Measurements from ENCODE around the gene PASK. TPM values are rescaled to one million over a fixed set of nuclear protein-coding genes. Genes with fewer than 3 reads are reported as not detected.

Gene PASK
- total and polyA plus RNA-seq, 9 of the 15 experiments (the other 6 are each of a cell fraction or from before 2014, with no cell fraction given) = 1.5 to 30.3 (median 9.9) TPM

DNA sequence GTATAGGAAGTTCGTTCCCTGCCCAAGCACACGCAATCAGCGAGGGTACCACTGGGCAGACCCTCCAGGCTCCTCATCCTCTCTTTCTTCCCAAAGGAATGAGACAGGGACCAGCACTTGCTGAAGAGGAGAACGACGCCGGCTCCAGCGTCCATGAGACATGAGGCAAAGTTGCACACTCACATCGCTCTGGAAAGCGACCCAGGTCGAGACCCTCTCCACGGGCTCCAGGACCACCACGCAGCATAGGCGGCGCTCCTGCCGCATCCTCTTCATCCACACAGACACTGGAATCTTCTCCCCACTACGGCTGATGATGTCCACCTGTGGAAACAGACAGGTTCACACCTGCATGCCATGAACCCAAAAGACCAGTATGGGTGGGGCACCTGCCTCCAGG lies 10.8 kb downstream of the PASK start:
- CTCF ChIA-PET (ENCODE audit: low intra/inter-chr PET ratio) = no interaction called here
- H3K9me3 ChIP-seq (replicated peaks; ENCODE audit: control insufficient read depth, insufficient read depth, low read depth, low read length) = no peaks in the 10 kb centered on the region
- intact Hi-C loops (cut with micrococcal nuclease) = no loop called here
- no peak overlapping the region for H3K4me2 ChIP-seq (ENCODE audit: insufficient read depth, low read length)
- H4K20me1 ChIP-seq (replicated peaks; ENCODE audit: control insufficient read depth, insufficient read depth, low read length) = no peaks in the 10 kb centered on the region
- WGBS (ENCODE audit: insufficient coverage, low coverage, missing lambda C conversion rate) = 89% methylated on average over 16 of the region's 16 CpGs
- H3K27ac ChIP-seq (ENCODE audit: extremely low read depth, low read depth, low read length) = no peak overlapping the region
- no peak overlapping the region for H3K9ac ChIP-seq (ENCODE audit: insufficient read depth in 1 of 2, low read depth in 2 of 2, low read length in 2 of 2)
- H3K4me3 ChIP-seq = no peak overlapping the region
- no peaks in the 10 kb centered on the region for H3K27me3 ChIP-seq (ENCODE audit: control insufficient read depth in 2 of 2, insufficient read depth in 2 of 2, low read length in 2 of 2)
- POLR2A ChIA-PET = interaction anchor here (0.7 to 1.2 kb wide), 2 partner anchors 12 to 95 kb away, joined by 3 to 4 read pairs; no protein-coding TSS in a partner anchor
- in situ Hi-C loops (cut with MboI) = no loop called here
- no peak overlapping the region for H2AFZ ChIP-seq (ENCODE audit: low read depth, low read length)
- peaks cover 0 to 6% of the 10 kb centered on the region in 2 experiments; a peak in 1 of 5 replicates for H3K4me1 ChIP-seq (replicated peaks in 1 of 2; ENCODE audit: control insufficient read depth in 2 of 2, insufficient read depth in 2 of 2, low read length in 2 of 2)
- no peaks in the 10 kb centered on the region for H3K9me1 ChIP-seq (ENCODE audit: control insufficient read depth, insufficient read depth, low read length)
- H3K36me3 ChIP-seq (ENCODE audit: control insufficient read depth, insufficient read depth, low read length) = peaks cover 34% of the 10 kb centered on the region; the same call in 1 of the 3 replicates
- no peak for ATAC-seq
- DNase-seq (ENCODE audit: extremely low read depth in 1 of 4, low spot score in 3 of 4) = no peak
- no peaks in the 10 kb centered on the region for H3K79me2 ChIP-seq (ENCODE audit: control insufficient read depth, insufficient read depth, low read length)
- no TSS peak for BruUV-seq (replicated peaks)
- no peak for FAIRE-seq
- no peak for TF ChIP-seq ZNF3 (CRISPR knock-in tag; IDR thresholded peaks at IDR 0.05)
- TF ChIP-seq POLR3G (IDR thresholded peaks at IDR 0.05; ENCODE audit: extremely low read depth, insufficient read length, insufficient replicate concordance) = no peak
- no peak for TF ChIP-seq ZNF507 (tag; conservative IDR thresholded peaks at IDR 0.05)
- TF ChIP-seq ADNP (tag; IDR thresholded peaks at IDR 0.05) = no peak
- TF ChIP-seq NR2F6 (CRISPR knock-in tag; IDR thresholded peaks at IDR 0.05) = no peak
- TF ChIP-seq NBN (IDR thresholded peaks at IDR 0.05; ENCODE audit: low read depth) = no peak
- no peak for TF ChIP-seq OTX1 (CRISPR knock-in tag; IDR thresholded peaks at IDR 0.05)
- no peak for TF ChIP-seq ZNF695 (CRISPR knock-in tag; IDR thresholded peaks at IDR 0.05)
- TF ChIP-seq ZNF280A (IDR thresholded peaks at IDR 0.05; ENCODE audit: low read depth, partially characterized antibody) = no peak
- TF ChIP-seq, protein P1, sequence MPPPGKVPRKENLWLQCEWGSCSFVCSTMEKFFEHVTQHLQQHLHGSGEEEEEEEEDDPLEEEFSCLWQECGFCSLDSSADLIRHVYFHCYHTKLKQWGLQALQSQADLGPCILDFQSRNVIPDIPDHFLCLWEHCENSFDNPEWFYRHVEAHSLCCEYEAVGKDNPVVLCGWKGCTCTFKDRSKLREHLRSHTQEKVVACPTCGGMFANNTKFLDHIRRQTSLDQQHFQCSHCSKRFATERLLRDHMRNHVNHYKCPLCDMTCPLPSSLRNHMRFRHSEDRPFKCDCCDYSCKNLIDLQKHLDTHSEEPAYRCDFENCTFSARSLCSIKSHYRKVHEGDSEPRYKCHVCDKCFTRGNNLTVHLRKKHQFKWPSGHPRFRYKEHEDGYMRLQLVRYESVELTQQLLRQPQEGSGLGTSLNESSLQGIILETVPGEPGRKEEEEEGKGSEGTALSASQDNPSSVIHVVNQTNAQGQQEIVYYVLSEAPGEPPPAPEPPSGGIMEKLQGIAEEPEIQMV (tag; conservative IDR thresholded peaks at IDR 0.05; ENCODE audit: low read depth) = no peak
